SU-DHL-6 (cell line): Measurements from ENCODE around the gene ADD3.

Experiments used
- CTCF ChIP-seq: fragments of 200-600 bp; sonication (generic); IDR thresholded peaks from one replicate; pipeline ENCODE4 v1.5.1; 2017; ENCODE audit warnings: antibody characterized with exemption, mild to moderate bottlenecking, low read length, moderate library complexity; ENCODE audit not compliant: insufficient read depth, poor library complexity, severe bottlenecking
- EZH2phosphoT487 ChIP-seq: fragments of 200-600 bp; sonication (generic), shearing (Covaris generic); conservative IDR thresholded peaks from 2 replicates; pipeline ENCODE4 v1.6.1; 2018; ENCODE audit warnings: mild to moderate bottlenecking, antibody characterized with exemption, low read length, moderate library complexity, mixed read lengths

DNA sequence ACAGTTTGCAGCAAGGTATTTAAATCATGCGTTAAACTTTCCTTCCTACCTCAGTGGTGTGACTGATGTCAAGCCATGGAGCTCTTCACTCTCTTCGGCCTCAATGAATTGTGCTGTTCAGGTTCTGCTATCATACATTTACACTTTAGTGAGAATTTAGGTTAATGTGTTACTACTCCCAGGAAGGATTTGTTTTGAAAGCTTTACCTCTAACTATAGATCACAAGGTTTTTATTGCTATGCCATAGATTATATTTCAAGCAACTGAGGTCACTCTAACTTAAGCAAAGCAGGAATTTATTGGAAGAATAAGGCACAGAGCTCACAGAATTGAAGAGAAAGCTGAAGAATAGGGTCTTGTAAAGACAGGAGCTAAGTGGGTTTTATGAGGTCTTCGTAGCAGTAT, 11.0 kb upstream of the ADD3 start:
- TF ChIP-seq CTCF (no peak), EZH2phosphoT487 (no peak)
